22Rv1 (cell line): ENCODE data around the gene ST7L.

Experiments
- CTCF ChIP-seq: fragments of 450-650 bp; IDR thresholded peaks from 2 replicates; pipeline ENCODE4 v1.5.1; 2017; ENCODE audit warnings: mild to moderate bottlenecking
- ZFX ChIP-seq: fragments of 450-650 bp; IDR thresholded peaks from 2 replicates; pipeline ENCODE4 v1.6.1; 2017; ENCODE audit warnings: antibody characterized with exemption, borderline replicate concordance

GRCh38 chr1:112541299-112541698 lies 77.6 kb downstream of the ST7L start:
- TF ChIP-seq CTCF = no peak
- TF ChIP-seq ZFX = no peak
